Activated CD8-positive, alpha-beta memory T cell treated with anti-CD3 and anti-CD28 coated beads, Interleukin-2, amount 50 U/mL, for 48 hours (primary cell): ENCODE measurements around the gene MBNL3.

Experiments
- DNase-seq: peaks from one replicate; pipeline ENCODE4 v3.0.0-alpha.2; 2020

The MBNL3 gene, protein sequence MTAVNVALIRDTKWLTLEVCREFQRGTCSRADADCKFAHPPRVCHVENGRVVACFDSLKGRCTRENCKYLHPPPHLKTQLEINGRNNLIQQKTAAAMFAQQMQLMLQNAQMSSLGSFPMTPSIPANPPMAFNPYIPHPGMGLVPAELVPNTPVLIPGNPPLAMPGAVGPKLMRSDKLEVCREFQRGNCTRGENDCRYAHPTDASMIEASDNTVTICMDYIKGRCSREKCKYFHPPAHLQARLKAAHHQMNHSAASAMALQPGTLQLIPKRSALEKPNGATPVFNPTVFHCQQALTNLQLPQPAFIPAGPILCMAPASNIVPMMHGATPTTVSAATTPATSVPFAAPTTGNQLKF

DNA sequence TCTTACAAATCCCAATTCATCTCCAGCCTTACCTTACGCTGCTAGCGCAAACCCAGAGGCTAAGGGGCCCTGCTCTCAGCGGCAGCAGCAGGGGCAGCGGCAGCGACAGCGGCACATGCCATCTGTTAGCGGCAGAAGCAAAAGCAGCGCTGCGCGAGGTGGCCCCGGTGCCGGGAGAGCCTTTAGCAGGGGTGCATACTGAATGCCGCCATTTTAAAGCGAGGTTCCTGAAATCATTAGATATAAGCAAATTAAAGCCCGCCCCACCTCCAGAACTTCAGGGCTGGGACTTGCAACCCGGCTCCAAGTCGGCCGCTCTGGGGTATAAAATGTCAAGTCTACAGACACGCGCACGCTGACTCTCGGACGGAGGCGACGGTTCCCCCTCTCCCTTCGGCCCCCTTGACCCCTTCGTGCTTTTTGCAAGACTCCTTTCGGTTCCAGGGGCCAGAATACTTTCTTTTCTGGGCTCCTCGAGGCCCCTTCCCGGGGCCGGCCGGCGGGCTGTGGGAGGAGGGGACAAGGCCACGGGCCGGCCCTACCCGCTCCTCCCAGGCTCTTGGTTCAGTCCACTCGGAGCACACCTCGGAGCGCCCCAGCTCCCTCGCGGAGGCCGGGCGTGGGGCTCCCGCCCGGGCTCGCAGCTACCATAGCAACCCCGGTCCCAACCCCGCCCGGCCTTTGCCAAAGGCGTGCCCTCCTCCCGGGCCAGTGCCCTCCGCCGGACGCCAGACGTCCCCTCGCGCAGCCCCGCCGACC, at the start of gene MBNL3:
Gene MBNL3, minus strand, starts transcription at position 220 of the 759 bp plus-strand sequence. CDS start 49,427 bp downstream, outside the sequence.
- peak; percentile 69 for DNase-seq

DNA sequence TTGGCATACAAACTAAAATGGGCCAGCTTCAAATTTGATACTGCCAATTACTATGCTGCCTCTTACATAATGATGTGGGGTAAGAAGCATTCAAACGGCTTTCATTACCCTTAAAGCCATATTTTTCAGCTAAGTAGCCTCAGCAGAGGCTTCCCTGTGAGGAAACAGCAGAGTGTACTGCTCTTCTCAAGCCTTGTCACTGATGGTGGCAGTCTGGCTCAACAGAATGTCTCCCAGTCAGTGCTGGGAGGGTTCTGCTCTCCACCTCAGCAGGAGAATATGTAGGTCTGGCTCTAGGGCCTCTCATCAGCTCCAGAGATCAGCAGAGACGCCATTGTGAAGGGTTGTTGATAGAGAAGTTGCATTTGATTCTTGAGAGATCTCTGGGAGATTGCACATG, 44.6 kb upstream of the MBNL3 start:
- no peak for DNase-seq

DNA sequence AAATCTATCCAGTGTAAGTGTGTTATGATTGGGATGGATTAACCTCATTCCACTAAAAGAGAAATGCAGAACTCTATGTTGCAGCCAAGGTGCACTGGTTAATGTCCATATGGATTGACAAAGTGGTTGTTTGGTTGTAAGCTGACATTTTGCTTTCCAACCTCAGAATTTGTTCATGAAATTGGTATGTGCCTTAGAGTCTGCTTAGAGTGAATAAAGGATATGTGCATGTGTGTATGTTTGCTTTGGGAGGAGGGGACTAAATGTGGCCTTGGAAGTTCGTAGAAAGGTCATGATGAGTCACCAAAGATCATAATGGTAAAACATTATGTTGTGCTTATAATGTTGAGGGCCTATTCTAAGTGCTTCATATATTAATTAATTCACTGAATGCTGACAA, 44.1 kb upstream of the MBNL3 start:
- no peak for DNase-seq

DNA sequence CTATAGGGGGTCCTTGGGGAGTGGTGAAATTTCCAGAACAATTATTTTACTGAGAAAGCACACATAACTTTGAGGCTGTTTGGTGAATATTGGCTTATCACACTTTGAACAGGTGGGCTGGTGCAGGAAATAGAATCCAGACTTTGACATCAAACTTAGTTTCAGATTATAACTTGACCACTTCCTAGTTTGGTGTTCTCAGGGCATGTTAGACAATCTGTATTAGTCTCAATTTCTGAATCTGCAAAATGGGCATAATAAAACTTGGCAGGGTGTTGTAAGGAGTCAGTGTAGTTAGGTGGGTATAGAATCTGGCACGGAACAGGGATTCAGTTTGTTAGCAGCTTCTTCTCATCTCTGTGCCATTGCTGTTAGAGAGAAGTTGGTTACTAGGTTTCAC, 43.3 kb upstream of the MBNL3 start:
- DNase-seq, result no peak

DNA sequence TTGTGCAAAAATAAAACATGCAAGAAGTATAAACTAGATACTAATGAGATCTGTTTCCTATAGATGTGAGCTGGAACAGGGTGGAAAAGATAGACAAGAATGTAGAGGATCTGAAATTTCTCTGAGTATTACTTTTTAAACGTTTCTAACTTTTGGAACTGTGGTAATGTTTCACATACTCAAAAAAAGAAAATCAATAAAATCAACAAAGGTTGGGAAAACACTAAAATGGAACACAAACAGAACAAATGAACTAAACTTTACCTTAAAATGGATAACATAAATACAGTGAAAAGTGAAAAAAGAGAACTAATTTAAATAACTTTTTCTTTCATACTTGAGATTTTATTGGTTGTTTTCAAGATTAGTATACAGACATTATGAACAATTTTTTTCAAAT, 32.0 kb upstream of the MBNL3 start:
- no peak for DNase-seq

DNA sequence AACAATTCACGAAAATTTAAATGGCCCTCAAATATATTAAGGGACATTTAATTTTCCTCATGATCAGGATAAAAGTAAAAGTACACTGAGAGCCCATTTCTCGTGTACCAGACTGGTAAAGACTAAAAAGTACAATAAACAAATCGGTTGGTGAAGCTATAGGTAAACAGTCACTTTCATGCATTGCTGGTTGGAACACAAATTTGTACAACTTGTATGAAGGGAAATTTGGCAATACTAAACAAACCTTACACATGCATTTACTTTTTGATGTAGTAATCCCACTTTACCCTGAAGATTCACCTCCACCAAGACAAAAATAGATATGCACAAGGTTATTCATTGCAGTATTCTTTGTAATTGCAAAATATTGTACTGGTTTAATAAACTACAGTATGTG, 31.4 kb upstream of the MBNL3 start:
- DNase-seq, result no peak

DNA sequence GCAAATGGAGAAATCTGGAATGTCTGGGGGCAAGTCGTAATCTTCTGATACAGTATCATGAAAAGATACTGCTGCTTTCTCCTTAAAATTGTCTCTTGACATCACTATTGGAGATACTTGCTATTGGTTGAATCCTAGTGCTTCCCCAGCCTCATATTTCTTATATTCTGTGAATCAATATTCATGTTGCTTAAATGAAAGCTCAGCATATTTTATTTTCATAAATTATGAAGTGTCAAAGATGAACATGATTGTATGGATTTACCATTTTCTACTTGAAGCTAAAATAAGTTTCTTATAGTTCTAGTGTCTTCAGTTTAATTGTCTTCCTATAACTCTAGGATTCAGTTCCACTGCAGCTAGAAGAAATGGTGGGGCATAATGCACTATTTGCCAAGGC, 29.6 kb upstream of the MBNL3 start:
- DNase-seq, result no peak

DNA sequence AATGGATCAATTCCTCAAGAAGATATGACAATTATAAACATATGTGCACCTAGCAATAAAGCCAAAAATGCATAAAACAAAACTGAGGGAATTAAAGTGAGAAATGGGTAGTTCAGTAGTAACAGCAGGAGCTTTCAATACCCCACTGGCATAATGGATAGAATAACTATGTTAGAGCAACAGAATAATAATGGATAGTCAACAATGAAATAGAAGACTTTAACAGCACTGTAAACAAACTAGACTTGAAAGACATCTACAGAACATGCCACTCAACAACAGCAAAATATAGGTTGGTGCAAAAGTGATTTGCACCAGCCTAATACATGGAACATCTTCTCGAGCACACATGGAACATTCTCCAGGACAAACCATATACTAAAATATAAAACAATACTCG, 20.0 kb upstream of the MBNL3 start:
- DNase-seq, result no peak

DNA sequence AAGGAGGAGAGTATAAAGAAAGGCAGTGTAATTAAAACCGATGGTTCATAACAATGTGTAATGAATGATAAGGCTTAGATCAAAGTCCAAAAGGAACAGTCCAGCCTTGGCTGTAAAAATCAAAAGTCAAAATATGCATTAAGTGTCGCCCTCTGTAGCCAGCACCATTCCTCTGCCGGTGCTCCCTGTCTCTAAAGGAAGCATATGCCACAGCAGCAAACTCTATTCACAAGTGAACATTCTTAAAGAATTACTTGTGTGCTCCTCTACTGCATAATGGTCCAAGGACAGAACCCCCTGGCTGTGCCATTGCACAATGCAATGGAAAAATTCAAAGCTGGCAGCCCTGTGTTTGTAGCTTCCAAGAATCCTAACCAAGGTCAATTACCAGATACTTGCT, 16.3 kb upstream of the MBNL3 start:
- no peak for DNase-seq

DNA sequence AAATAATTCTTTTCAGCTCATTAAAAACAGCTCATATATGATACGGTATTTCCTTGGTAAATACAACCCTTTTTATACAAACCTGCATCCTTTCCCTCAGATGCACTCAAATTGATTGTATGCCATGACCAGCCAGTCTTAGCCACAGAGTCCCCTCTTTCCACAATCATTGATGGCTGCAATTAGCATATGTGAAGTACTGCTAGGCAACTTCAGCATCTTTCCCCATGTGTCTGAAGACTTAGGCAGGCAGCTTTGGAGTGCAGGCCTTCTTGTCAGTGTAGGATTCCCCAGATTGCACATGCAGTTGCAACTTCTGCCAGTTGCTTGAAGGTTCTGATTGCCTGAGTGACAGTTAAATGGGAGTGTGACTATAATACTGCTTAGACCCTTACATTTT, 15.6 kb upstream of the MBNL3 start:
- no peak for DNase-seq

DNA sequence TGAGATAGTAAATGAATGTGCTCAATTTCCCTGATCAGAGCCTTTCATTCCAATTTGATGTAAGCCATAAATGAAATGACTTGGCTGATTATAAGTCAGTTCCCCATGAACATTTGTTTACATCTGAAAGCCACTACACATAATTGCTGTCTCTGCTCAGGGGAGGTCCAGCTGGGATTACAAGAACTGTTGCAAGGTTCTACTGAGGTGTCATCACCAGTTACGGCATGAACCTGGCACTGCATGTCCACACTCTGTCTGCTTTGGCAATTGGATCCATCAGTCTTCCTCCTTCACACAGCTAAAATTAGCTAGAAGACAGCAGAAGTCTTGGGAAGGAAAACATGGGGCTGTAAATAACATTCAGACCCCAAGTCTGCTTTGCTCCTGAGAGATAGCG, 12.8 kb upstream of the MBNL3 start:
- no peak for DNase-seq

DNA sequence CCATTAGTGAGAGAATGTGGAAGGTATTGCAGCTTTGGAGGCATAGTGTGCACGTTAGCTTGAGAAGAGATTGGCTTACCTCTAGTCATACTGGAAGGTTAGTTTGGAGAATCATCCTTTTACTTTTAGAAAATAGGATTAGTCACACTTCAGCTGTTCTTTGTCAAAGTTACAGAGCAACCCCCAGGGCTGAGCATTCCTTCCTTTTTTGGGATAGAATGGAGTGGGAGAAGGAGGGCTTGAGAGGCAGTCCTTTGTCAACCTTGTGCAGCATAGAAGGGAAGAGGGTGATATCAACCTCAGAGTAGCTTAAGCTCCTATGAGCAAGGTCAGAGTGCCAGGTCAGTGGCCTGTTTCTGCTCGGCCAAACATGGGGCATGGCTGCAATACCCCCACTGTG, 8.6 kb upstream of the MBNL3 start:
- no peak for DNase-seq

DNA sequence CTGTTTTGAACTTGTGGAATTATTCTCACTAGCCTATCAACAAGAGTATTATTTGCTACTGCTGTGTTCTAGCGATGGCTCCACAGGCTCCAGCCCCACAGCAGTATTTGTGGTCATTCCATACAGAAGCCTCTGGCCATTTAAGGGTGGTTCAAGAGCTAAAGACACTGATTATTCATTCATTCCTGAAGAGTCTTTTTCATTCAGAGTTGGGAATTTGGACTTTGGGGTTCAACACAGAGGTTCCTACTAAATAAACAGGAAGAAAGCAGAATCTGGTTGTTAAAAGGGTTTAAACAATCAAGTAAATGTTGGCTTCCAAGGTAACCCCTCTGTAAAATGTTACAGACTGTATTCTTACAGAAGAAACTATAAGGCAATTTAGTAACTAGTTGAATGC, 4.3 kb upstream of the MBNL3 start:
- no peak for DNase-seq

DNA sequence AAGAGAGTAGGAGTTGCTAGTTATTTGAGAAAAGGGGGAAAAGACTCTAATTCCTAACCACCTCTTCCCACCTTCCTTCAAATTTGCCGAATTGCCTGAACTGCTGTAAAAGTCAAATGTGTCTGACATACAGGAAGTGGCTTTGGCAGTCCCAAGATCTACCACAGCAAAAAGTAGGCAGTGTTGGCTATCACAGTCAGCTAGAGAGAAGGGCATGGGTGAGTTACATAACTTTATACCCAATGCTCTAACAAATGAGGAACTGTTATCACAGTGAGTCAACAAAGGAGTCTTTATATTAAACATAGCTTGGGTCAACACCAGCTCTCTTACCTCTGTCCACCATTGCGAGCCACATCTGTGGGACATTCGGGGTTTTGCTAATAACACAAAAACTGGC, 2.4 kb upstream of the MBNL3 start:
- DNase-seq, result no peak

DNA sequence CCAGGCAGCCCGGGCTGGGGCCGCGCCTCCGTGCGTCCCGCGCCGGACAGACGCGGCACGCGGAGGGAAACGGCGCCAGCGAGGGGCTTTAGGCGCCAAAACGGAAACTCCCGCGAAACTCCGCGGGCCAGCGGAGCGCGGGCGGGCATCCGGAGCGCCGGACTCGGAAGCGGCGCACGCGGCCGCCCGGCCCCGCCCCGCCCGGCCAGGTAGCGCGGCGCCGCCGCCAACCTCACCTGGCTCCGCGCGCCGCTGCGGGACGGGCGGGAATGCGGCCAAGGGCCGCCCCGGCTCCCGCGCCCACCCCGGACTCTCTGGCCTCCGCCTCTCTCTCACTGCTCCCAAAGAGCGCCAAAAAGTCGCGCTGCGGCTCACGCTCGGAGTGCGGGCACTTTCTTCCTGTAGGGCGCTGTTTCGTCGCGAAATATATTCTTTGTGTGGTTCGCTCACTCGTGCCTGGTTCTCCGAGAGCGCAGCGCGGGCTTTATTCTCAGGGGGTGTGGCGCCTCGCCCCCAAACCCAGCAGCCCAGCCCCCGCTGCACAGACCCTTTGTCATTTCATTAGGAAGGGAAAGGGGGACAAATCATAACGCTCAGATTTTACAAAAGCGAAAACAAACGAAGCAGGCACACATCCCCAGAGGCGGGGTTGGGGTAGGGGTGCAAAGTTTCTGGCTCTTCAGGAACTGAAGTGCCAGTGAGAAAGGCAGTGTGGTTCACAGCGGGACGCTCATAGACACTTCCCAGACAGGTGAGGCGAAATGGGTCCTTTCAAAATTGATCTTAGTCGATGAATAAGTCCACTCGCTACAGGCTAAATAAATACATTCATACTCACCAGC, 961 bp upstream of the MBNL3 start:
- peak; percentile 66 for DNase-seq

DNA sequence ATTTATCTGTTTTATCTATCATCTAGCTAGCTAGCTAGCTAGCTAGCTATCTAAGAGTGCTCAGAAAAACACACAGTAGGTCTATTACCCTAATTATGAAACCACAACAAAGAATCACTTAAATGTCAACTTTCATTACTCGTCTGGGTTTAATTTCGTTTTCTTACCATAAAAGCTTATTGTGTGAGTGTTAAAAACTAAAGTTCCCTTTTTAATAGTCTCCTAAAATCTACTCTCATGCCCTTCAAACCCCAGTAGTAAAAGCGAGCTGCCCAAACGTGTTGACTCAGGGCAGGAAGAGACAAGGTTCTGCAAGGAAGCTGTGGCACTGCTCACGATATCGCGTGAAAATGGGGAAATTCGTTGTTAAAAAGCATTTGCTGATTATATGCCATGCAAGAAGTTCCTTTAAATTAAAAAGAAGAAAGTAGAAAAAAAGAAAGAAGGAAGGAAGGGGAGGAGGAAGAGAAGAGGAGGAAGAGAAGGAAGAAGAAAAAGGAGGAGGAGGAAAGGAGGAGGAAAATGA, 595 bp downstream of the MBNL3 start:
- no peak for DNase-seq

DNA sequence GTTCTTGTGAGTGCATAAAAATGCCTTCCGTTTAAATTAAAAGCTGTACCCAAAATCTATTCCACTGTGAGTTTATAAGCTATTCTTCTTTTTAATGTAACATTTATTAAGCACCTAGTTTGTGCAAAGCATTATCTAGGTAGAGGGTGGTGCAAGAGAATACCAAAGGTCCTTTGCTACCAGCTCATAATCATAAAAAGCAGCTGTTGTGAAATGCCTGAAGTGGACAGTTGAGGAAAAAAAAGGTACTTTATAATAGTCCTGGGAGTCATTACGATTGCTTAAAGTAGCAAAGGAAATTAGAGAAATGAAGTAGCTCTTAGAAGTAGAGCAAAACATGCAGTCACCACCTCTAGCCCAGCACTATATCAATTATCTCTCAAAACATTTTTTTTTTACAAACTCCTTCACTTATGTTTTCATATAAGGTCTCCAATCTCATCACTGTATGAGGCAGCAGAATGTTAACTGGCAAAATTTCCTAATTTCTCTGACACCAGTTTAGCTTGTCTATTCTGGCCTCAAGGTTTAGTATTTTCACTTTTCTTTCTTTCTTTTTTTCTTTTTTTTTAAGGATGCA, 2.1 kb downstream of the MBNL3 start:
- no peak for DNase-seq

DNA sequence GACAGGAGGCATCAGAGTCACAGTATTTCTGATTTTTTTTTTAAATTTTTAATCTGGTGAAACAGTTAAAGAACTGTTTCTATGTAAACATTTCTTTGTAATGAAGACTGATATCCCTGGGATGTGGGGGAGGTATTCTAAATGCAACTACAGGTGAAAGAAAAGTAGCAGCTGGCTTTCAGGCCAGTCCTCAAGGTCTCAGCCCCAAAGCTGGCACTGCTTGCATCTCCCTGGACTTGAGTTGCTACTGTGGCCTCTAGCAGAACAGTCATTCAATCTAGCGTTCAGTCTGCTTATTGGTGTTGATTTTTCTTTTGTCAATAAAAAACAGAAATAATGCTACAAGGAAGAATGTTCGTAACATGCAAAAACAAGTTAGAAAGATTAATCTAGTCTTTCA, 4.9 kb downstream of the MBNL3 start:
- no peak for DNase-seq

DNA sequence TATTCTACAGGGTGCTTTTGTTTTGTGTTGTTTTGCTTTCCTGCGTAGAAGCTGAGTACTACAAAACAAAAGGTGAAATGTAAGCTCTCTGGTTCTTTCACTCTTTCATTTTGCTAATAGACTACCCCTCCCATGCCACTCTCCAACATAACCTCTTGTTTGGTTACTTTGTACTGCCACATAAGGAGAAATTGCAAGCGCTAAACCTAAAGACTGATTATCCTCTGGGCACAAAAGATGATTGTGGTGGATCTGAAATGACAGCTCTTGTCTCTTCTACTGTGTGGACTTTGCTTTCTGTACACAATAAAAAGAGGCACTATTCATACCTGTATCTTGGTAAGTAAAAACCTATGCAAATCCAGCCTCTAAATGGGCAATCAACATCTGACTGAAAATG, 5.3 kb downstream of the MBNL3 start:
- no peak for DNase-seq

DNA sequence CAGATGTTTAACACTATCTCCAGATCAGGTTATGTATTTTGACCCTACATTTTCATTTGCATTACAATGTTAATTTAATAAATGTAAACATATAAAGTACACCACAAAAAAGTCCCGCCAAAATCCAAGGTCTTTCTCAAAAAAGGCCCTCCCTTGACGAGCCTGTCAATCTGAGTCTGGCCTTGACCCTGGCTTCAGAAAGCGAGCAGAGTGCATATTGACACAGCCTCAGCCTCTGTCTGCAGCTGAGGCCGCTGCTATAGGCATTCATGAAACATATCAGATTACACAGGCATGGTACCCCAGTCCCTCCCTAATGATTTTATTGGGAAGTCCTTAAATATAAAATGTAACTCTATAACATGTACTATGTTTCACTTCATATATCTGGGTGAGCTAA, 6.2 kb downstream of the MBNL3 start:
- no peak for DNase-seq

DNA sequence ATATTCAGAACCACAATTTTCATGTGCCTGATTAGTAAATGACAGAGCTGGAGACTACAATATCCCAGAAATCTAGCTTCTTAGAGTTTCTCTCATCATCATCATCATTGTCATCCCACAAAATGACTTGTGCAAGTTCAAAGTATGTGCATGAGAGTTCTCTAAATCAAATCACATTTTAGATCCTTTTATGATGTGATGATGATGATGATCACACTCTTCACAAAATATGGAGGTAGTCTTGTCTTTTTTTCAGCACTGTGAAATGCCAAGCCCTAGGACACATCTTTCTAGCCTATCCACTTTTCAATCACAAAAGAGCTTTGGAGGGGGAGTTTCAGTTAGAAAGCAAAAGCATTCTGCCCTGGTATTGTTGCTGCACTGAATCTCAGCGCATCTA, 7.4 kb downstream of the MBNL3 start:
- DNase-seq, result no peak

DNA sequence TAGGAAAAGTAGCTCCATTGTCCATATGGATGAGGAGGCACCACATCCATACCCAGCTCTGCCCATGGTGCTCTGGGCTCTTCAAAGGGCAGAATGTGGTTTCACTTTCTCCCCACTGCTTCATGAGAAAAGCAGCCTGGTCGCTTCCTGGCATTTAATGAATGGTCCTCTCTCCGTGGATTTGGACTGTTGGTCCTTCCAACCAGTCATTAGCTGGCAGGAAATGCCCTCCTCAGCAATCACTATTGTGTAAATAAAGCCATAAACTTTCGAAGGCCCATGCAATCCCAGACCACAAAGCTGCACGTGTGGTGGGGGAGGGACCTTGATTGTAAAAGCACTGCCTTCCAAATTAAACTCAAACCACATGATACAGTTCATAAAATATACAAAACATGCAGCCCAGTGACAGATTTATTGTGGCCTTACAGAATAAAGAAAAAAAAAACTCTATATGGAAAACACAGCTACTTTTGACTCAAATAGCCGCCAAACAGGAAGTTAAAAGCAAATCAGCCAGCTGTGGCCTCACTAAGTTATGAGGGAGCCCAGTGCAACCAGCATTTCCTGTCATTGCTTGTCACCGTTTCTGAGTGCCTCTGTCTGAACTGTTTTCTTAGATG, 8.1 kb downstream of the MBNL3 start:
- no peak for DNase-seq
